Tibial nerve (tissue), 4 donors: ENCODE data around the gene RPLP2. TPM values are rescaled to one million over a fixed set of nuclear protein-coding genes. Genes with fewer than 3 reads are reported as not detected.

ENCODE experiments used
- DNase-seq, 2 donors: peaks; one replicate each; pipeline ENCODE4 v3.0.0-alpha.2; 2019; ENCODE audit warnings: low spot score in 2 of 2
- H3K27ac ChIP-seq, 4 donors: fragments of 200-600 bp; sonication (generic) in 3 of 4; one replicate each; pipeline ENCODE4 v1.5.1; 2017 to 2019; ENCODE audit warnings: mild to moderate bottlenecking in 1 of 4
- H3K27me3 ChIP-seq, 2 donors: fragments of 200-600 bp; sonication (generic) in 1 of 2; one replicate each; pipeline versions ENCODE4 v1.5.1 to v1.6.0; 2017 to 2019
- H3K36me3 ChIP-seq, 3 donors: fragments of 200-600 bp; sonication (generic); one replicate each; pipeline ENCODE4 v1.5.1; 2018 to 2019
- H3K4me1 ChIP-seq, 4 donors: fragments of 200-600 bp; sonication (generic) in 3 of 4; one replicate each; pipeline ENCODE4 v1.5.1; 2017 to 2019
- H3K4me3 ChIP-seq, 4 donors: fragments of 200-600 bp; sonication (generic) in 3 of 4; one replicate each; pipeline ENCODE4 v1.5.1; 2017 to 2019; ENCODE audit warnings: mild to moderate bottlenecking in 1 of 4, moderate library complexity in 1 of 4
- H3K9me3 ChIP-seq, 4 donors: fragments of 200-600 bp; sonication (generic) in 3 of 4; one replicate each; pipeline ENCODE4 v1.5.1; 2017 to 2019
- EP300 ChIP-seq, 2 donors: sonication (generic); formaldehyde crosslinking; IDR thresholded peaks; one replicate each; pipeline ENCODE4 v1.6.1; 2017; ENCODE audit warnings: antibody characterized with exemption in 2 of 2, mild to moderate bottlenecking in 1 of 2
- POLR2A ChIP-seq, 2 donors: fragments of 450-650 bp; IDR thresholded peaks; one replicate each; pipeline ENCODE4 v1.6.1; 2017; ENCODE audit warnings: antibody characterized with exemption in 2 of 2, mild to moderate bottlenecking in 2 of 2, moderate library complexity in 2 of 2
- WGBS, 2 donors: methylation state at CpG; one replicate each; pipeline ENCODE4 v1.1.5; 2018; 5-methylcytosine and 5-hydroxymethylcytosine counted together
- total RNA-seq, 4 donors: library from RNA; depleted of rRNA; stranded (reverse); fragments of >200 nt; gene quantifications; one replicate each; pipeline ENCODE4 v1.1.0, GENCODE V29; 2016
- TF ChIP-seq, protein P1 (sequence below), 5 experiments: fragments of 200-600 bp in 3 of 5; fragments of 450-650 bp in 2 of 5; sonication (generic) in 3 of 5; IDR thresholded peaks; one replicate each; pipeline ENCODE4 v1.5.1; 2016 to 2019; ENCODE audit warnings: antibody characterized with exemption in 5 of 5, mild to moderate bottlenecking in 3 of 5, moderate library complexity in 2 of 5

The RPLP2 gene
- total RNA-seq, 4 donors from 2014 or later, result 404 to 765 (median 584) TPM

DNA sequence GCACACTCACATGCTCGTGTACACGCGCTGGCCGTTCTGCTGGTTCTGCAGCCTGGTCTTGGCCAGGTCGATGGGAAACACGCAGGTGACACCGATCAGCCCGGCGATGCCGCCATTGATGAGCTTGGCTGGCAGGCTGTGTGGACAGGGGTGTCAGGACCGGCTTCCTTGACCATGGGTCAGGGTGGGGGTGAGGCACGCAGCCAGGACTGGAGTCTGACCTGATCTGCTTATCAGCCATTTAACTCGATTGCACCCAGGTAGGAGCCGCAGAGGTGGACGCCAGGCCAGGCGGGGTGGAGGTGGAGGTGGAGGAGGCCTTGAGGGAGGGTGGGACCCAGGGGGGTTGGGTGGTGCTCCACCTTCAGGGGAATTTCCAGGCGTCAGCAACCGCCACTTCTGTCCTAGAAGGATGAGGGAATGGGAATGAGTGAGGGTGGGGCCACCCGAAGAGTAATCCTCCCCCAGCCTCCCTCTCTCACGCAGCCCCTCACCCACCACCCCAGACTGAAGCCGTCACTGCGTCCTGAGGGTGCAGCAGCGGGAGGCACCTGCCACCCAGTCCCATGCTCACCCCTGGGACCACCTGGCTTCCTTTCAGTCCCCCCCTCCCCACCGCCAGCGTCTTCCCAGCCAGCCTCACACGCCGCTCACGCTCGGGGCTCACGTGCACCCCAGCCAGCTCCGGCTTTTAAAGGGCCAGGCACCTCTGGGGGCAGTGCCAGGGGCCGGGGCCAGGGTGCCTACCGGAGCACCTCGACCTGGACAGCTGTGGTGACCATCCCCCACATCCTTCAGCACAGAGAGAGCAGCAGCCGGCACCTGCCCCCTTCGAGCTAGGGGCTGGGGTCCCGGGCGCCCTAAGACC is 14.8 kb upstream of the RPLP2 start:
- WGBS, 2 donors, result 63 to 82% methylated on average over 22 to 36 of the region's 38 CpGs
- H3K36me3 ChIP-seq, result peaks cover 0 to 50% (median 0%) of the 10 kb centered on the region in 3 donors
- peak overlapping the region; percentile 52 to 91 (median 84) for H3K27ac ChIP-seq
- peaks cover 0 to 11% of the 10 kb centered on the region in 2 donors for H3K27me3 ChIP-seq
- TF ChIP-seq, protein P1, sequence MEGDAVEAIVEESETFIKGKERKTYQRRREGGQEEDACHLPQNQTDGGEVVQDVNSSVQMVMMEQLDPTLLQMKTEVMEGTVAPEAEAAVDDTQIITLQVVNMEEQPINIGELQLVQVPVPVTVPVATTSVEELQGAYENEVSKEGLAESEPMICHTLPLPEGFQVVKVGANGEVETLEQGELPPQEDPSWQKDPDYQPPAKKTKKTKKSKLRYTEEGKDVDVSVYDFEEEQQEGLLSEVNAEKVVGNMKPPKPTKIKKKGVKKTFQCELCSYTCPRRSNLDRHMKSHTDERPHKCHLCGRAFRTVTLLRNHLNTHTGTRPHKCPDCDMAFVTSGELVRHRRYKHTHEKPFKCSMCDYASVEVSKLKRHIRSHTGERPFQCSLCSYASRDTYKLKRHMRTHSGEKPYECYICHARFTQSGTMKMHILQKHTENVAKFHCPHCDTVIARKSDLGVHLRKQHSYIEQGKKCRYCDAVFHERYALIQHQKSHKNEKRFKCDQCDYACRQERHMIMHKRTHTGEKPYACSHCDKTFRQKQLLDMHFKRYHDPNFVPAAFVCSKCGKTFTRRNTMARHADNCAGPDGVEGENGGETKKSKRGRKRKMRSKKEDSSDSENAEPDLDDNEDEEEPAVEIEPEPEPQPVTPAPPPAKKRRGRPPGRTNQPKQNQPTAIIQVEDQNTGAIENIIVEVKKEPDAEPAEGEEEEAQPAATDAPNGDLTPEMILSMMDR (IDR thresholded peaks at IDR 0.05), result no peak
- TF ChIP-seq POLR2A (IDR thresholded peaks at IDR 0.05) (no peak), EP300 (IDR thresholded peaks at IDR 0.05) (no peak)
- no peaks in the 10 kb centered on the region for H3K9me3 ChIP-seq
- H3K4me3 ChIP-seq, result peak overlapping the region; percentile 66 to 94 (median 81)
- no peak for DNase-seq
- H3K4me1 ChIP-seq, result peaks cover 0 to 38% (median 22%) of the 10 kb centered on the region in 4 donors

DNA sequence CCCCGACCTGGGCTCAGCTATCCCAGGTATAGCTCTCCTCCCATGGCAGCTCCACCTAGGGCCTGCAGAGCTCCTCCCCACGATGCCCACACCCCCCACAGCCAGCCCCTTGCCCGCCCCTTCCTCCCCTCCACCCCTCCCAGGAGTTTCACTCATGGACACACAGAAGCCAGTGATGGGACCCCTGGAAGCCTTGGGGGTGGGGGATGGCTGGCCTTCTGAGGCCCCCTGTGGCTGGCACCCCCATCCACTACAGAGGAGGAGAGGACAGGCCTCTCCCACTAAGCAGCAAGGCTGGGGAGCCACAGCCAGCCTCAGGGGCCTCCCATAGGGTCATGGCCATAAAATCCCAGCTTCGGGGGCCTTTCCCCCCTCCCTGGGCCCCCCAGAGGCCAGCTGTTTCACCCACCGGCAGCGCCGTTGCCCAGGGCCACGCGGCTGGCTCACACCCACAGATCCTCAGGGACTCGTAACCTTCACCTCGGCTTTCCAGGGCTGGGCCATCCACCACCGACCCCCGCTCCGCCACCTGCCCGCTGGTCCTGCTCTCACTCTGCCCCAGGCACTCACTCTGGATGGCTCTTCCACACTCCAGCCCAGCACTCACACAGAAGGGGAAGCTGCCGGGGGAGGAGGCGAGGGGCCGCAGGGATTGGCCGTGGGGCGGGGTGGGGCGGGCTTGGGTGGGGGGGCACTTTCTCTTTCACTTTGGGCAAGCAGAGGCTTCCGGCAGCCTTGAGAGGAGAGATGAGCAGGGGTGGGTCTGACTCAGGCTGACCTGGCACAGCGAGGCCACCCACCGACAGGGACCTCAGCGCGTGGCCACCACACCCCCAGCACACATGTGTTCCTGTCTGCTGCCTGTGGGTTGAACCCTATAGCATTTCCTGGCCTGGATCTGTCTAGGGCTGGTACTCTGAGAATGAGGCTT is 13.9 kb upstream of the RPLP2 start:
- TF ChIP-seq EP300 (IDR thresholded peaks at IDR 0.05) (peak in 1 of 2 donors; percentile 41), POLR2A (IDR thresholded peaks at IDR 0.05) (peak in 1 of 2 donors; percentile 33)
- TF ChIP-seq, protein P1 (IDR thresholded peaks at IDR 0.05), result no peak
- peak overlapping the region; percentile 52 to 91 (median 84) for H3K27ac ChIP-seq
- peak; percentile 55 to 57 for DNase-seq
- peaks cover 0 to 33% (median 22%) of the 10 kb centered on the region in 4 donors for H3K4me1 ChIP-seq
- peaks cover 0 to 59% (median 0%) of the 10 kb centered on the region in 3 donors for H3K36me3 ChIP-seq
- WGBS, 2 donors, result 3 to 7% methylated on average over 12 to 14 of the region's 26 CpGs
- peaks cover 0 to 2% of the 10 kb centered on the region in 2 donors for H3K27me3 ChIP-seq
- H3K9me3 ChIP-seq, result no peaks in the 10 kb centered on the region
- peak overlapping the region; percentile 66 to 94 (median 81) for H3K4me3 ChIP-seq

DNA sequence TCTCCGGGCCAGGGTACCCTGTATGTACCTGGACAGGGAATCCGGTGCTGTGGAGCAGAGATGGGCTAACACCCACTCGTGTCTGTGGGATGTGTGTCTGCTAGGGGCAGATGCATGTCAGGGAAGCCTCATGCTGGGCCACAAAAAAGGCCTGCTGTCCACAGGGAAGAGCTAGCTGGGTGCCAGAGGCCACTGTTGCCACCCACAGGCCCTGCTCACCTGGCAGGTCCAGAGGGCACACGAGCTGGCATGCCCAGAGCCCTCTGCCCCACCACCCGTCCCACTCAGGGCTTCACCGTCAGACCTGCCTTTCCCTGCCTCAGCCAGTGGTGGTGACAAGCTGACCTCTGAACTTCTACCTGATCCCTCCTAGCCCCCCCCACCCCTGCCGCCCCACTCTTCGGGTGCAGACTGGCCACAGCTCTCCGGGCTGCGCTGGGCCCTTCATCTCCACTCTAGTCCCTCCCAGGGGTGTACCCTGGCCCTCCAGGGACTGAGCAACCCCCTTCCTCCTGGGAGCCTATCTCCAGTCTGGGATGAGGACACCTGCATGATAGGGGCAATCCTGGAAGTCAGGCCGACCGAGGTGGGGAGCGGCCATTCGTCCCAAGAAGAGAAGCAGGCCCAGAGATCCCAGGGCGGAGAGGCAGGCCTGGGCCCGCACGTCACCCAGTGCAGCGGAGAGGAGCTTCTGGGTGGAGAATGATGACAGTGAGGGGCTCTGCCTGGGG is 13.0 kb upstream of the RPLP2 start:
- Histone ChIP-seq H3K4me3 (peak overlapping the region; percentile 66 to 94 (median 81)), H3K27ac (peak overlapping the region; percentile 52 to 91 (median 84)), H3K9me3 (no peaks in the 10 kb centered on the region), H3K4me1 (peaks cover 0 to 32% (median 22%) of the 10 kb centered on the region in 4 donors), H3K27me3 (no peaks in the 10 kb centered on the region), H3K36me3 (peaks cover 0 to 60% (median 0%) of the 10 kb centered on the region in 3 donors)
- no peak for TF ChIP-seq POLR2A (IDR thresholded peaks at IDR 0.05)
- TF ChIP-seq, protein P1 (IDR thresholded peaks at IDR 0.05), result no peak
- TF ChIP-seq EP300 (IDR thresholded peaks at IDR 0.05), result no peak
- no peak for DNase-seq
- WGBS, 2 donors, result 13 to 17% methylated on average over 11 to 18 of the region's 18 CpGs

DNA sequence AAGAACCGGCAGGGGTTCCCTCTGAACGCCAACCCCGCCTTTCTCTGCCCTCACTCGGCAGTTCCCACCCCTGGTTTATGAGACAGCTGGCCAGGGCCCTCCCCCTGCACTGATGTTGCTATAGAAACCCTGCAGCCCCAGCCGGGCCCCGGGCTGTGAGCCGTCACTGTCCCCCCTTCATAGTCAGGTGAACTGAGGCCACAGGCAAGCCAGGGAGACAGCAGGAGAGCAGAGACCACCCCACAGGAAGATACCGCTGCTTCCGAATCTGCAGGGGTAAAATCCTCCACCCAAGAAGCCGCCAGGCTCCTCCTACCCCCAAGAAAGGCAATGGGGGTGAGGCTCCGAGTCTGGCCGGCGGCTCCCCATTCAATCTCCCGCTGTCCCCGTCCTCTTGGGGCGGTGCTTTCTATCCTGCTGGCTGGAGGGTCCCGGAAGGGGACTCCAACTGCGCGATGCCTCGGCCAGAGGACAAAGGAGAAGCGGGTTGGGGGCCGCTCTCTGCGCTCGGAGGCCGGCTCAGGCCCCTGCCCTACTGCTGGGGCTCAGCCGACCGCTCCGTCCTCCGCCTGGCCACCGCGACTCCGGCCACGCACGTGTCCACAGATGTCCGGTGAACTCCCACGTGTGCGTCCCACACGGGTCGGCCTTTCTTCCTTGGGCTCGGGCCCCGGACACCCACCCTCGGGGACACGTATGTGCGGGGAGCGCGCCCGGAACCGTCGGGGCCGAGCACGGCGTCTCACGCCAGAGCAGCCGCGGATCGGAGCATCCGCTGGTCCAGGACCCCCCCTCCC is 12.3 kb upstream of the RPLP2 start:
- peak; percentile 48 to 66 for DNase-seq
- WGBS, 2 donors, result 0% methylated on average over 11 to 21 of the region's 57 CpGs
- Histone ChIP-seq H3K27ac (peak overlapping the region; percentile 52 to 91 (median 84)), H3K4me1 (peaks cover 0 to 32% (median 22%) of the 10 kb centered on the region in 4 donors), H3K4me3 (peak overlapping the region; percentile 66 to 94 (median 81)), H3K36me3 (peaks cover 0 to 60% (median 0%) of the 10 kb centered on the region in 3 donors), H3K9me3 (no peaks in the 10 kb centered on the region), H3K27me3 (no peaks in the 10 kb centered on the region)
- peak in 1 of 2 donors; percentile 40 for TF ChIP-seq EP300 (IDR thresholded peaks at IDR 0.05)
- TF ChIP-seq, protein P1 (IDR thresholded peaks at IDR 0.05), result no peak
- TF ChIP-seq POLR2A (IDR thresholded peaks at IDR 0.05), result no peak
